IMR-90 (cell line): ENCODE results near the gene APP. TPM values are rescaled to one million over a fixed set of nuclear protein-coding genes. Genes with fewer than 3 reads are reported as not detected.

ENCODE experiments used
- ATAC-seq: fragments of 200-7000 bp; cut with Tn5 transposase; 2 replicates; pipeline ENCODE4 v1.9.1; 2020; ENCODE audit warnings: low read depth, mild to moderate bottlenecking, moderate library complexity
- BruUV-seq: library from RNA; stranded (reverse); fragments of 400-500 nt; replicated peaks from 2 replicates; lab custom pipeline; 2021; lab: Mats Ljungman, UMichigan
- CTCF ChIA-PET: fragments of 300-600 bp; formaldehyde crosslinking; extraction: SDS; loops from one replicate; lab custom pipeline; 2021; ENCODE audit warnings: antibody characterized with exemption; lab: Yijun Ruan, JAX
- POLR2A ChIA-PET: fragments of 300-600 bp; sonication (Branson Sonifier 250); formaldehyde crosslinking; loops from one replicate; lab custom pipeline; 2022; ENCODE audit warnings: antibody characterized with exemption; ENCODE audit not compliant: unreplicated experiment; lab: Charles Lee
- DNase-seq: peaks from one replicate; pipeline ENCODE4 v3.0.0; 2013
- H2AFZ ChIP-seq: replicated peaks from 2 replicates; pipeline ENCODE3; 2013; ENCODE audit warnings: low read length, mild to moderate bottlenecking; ENCODE audit not compliant: poor library complexity
- H2AK5ac ChIP-seq: 2 replicates; pipeline ENCODE4 v1.6.1; 2013; ENCODE audit warnings: low read depth, low read length, inconsistent platforms
- H2AK9ac ChIP-seq: replicated peaks from 2 replicates; pipeline ENCODE3; 2013; ENCODE audit warnings: mild to moderate bottlenecking, low read depth, low read length, moderate library complexity; ENCODE audit not compliant: poor library complexity
- H2BK120ac ChIP-seq: 2 replicates; pipeline ENCODE4 v1.6.1; 2013; ENCODE audit warnings: low read depth, low read length, inconsistent platforms
- H2BK15ac ChIP-seq: 3 replicates; pipeline ENCODE4 v1.6.1; 2013; ENCODE audit warnings: low read depth, low read length, inconsistent platforms
- H2BK20ac ChIP-seq: 2 replicates; pipeline ENCODE4 v1.6.1; 2013; ENCODE audit warnings: low read depth, mild to moderate bottlenecking, inconsistent platforms, low read length, moderate library complexity
- H2BK5ac ChIP-seq: 2 replicates; pipeline ENCODE4 v1.6.1; 2013; ENCODE audit warnings: mild to moderate bottlenecking, low read depth, low read length, inconsistent platforms; ENCODE audit not compliant: poor library complexity, severe bottlenecking
- H3K14ac ChIP-seq: replicated peaks from 2 replicates; pipeline ENCODE4 v1.6.1; 2013; ENCODE audit warnings: low read depth, low read length, inconsistent platforms
- H3K18ac ChIP-seq: 2 replicates; pipeline ENCODE4 v1.6.1; 2013; ENCODE audit warnings: low read depth, low read length, control low read depth
- H3K23ac ChIP-seq: 2 replicates; pipeline ENCODE4 v1.6.1; 2013; ENCODE audit warnings: low read depth, low read length, inconsistent platforms
- H3K27ac ChIP-seq: 2 replicates; pipeline ENCODE4 v1.5.1; 2013; ENCODE audit warnings: mild to moderate bottlenecking, control low read depth, low read length; ENCODE audit not compliant: insufficient read depth
- H3K27me3 ChIP-seq: 2 replicates; pipeline ENCODE4 v1.6.1; 2013; ENCODE audit warnings: low read length; ENCODE audit not compliant: control insufficient read depth, insufficient read depth
- H3K36me3 ChIP-seq: 2 replicates; pipeline ENCODE4 v1.6.1; 2013; ENCODE audit warnings: low read length, mixed read lengths; ENCODE audit not compliant: control insufficient read depth, insufficient read depth
- H3K4ac ChIP-seq: 2 replicates; pipeline ENCODE4 v1.6.1; 2013; ENCODE audit warnings: low read depth, low read length, inconsistent platforms
- H3K4me1 ChIP-seq: 2 replicates; pipeline ENCODE4 v1.6.1; 2013; ENCODE audit warnings: low read length, mixed read lengths; ENCODE audit not compliant: control insufficient read depth, insufficient read depth
- H3K4me2 ChIP-seq: 2 replicates; pipeline ENCODE4 v1.6.1; 2013; ENCODE audit warnings: low read depth, mild to moderate bottlenecking, control low read depth, low read length, moderate library complexity
- H3K4me3 ChIP-seq: 2 replicates; pipeline ENCODE4 v1.5.1; 2013; ENCODE audit warnings: low read depth, mild to moderate bottlenecking, control low read depth, low read length, moderate library complexity; ENCODE audit not compliant: insufficient read depth
- H3K56ac ChIP-seq: 2 replicates; pipeline ENCODE4 v1.6.1; 2013; ENCODE audit warnings: low read length, inconsistent platforms; ENCODE audit not compliant: insufficient read depth; ENCODE audit errors: extremely low read depth
- H3K79me1 ChIP-seq, 2 experiments: 2 replicates each; pipeline ENCODE4 v1.6.1; 2013; ENCODE audit warnings: low read length in 2 of 2, inconsistent platforms in 1 of 2, low read depth in 1 of 2
- H3K9ac ChIP-seq: 2 replicates; pipeline ENCODE4 v1.6.1; 2013; ENCODE audit warnings: low read depth, low read length, control low read depth
- H3K9me1 ChIP-seq: 2 replicates; pipeline ENCODE4 v1.6.1; 2013; ENCODE audit warnings: low read length, inconsistent platforms; ENCODE audit not compliant: insufficient read depth
- H3K9me3 ChIP-seq: 2 replicates; pipeline ENCODE4 v1.6.1; 2013; ENCODE audit warnings: low read length; ENCODE audit not compliant: control insufficient read depth, insufficient read depth
- H4K20me1 ChIP-seq: 2 replicates; pipeline ENCODE4 v1.6.1; 2013; ENCODE audit warnings: low read length, inconsistent platforms; ENCODE audit not compliant: insufficient read depth
- H4K5ac ChIP-seq: 2 replicates; pipeline ENCODE4 v1.6.1; 2013; ENCODE audit warnings: mild to moderate bottlenecking, low read depth, low read length, control low read depth
- H4K8ac ChIP-seq, 2 experiments: 2 replicates each; pipeline ENCODE4 v1.6.1; 2013; ENCODE audit warnings: low read depth in 2 of 2, low read length in 2 of 2, control low read depth in 1 of 2, inconsistent platforms in 1 of 2
- H4K91ac ChIP-seq: 2 replicates; pipeline ENCODE4 v1.6.1; 2013; ENCODE audit warnings: low read depth, low read length, inconsistent platforms; ENCODE audit not compliant: insufficient read depth
- BHLHE40 ChIP-seq: fragments of 150-350 bp; IDR thresholded peaks from 2 replicates; pipeline ENCODE4 v1.6.1; 2016; ENCODE audit warnings: mild to moderate bottlenecking, low read depth, low read length
- CEBPB ChIP-seq: IDR thresholded peaks from 2 replicates; pipeline ENCODE4 v1.6.1; 2012; ENCODE audit warnings: low read depth, low read length, improper control_type of control experiment
- FOS ChIP-seq: fragments of 150-350 bp; IDR thresholded peaks from 2 replicates; pipeline ENCODE4 v1.6.1; 2016; ENCODE audit warnings: low read depth, low read length
- MAZ ChIP-seq: IDR thresholded peaks from 2 replicates; pipeline ENCODE4 v1.6.1; 2012; ENCODE audit warnings: low read depth, mild to moderate bottlenecking, low read length, improper control_type of control experiment, moderate library complexity, borderline replicate concordance
- MXI1 ChIP-seq: IDR thresholded peaks from 2 replicates; pipeline ENCODE4 v1.6.1; 2012; ENCODE audit warnings: low read depth, mild to moderate bottlenecking, low read length, moderate library complexity, borderline replicate concordance
- RCOR1 ChIP-seq: IDR thresholded peaks from 2 replicates; pipeline ENCODE4 v1.6.1; 2012; ENCODE audit warnings: mild to moderate bottlenecking, low read length, improper control_type of control experiment; ENCODE audit not compliant: insufficient replicate concordance
- WGBS, 2 experiments: methylation state at CpG; one replicate each; pipeline versions ENCODE4 v1.1.5 to v1.1.7; 2013; ENCODE audit warnings: missing lambda C conversion rate in 2 of 2; ENCODE audit not compliant: insufficient read length in 1 of 2; ENCODE audit errors: extremely low coverage in 2 of 2; 5-methylcytosine and 5-hydroxymethylcytosine counted together
- dilution Hi-C: fragments of 300-500 bp; cut with HindIII; formaldehyde crosslinking; loops from one replicate; pipeline ENCODE4 v1.14.3; 2018; ENCODE audit warnings: low sequenced_read_pairs; ENCODE audit not compliant: unreplicated experiment
- in situ Hi-C: fragments of 300-500 bp; cut with MboI; formaldehyde crosslinking; loops from 3 replicates; pipeline ENCODE4 v1.14.3; 2019; ENCODE audit warnings: low sequenced_read_pairs, inconsistent platforms, mixed read lengths
- intact Hi-C: fragments of 100-400 bp; cut with micrococcal nuclease; formaldehyde crosslinking; loops from 2 replicates; pipeline ENCODE4 v1.10.0; 2022
- polyA plus RNA-seq, 3 experiments: library from polyadenylated mRNA; depleted of rRNA; stranded (reverse); fragments of >200 nt; gene quantifications; 2 replicates each; pipeline ENCODE4 v1.2.3, GENCODE V29; 2012; ENCODE audit warnings: low replicate concordance in 1 of 3
- total RNA-seq: library from RNA; depleted of rRNA; stranded (reverse); fragments of >200 nt; gene quantifications from 2 replicates; pipeline ENCODE4 v1.2.3, GENCODE V29; 2012
- TF ChIP-seq, protein P1 (sequence below): conservative IDR thresholded peaks from 2 replicates; pipeline ENCODE4 v1.5.1; 2012; ENCODE audit warnings: mild to moderate bottlenecking, low read depth, low read length, improper control_type of control experiment

APP gene
- total and polyA plus RNA-seq, 2 of the 4 experiments (the other 2 are of a cell fraction), result 191 to 530 TPM

DNA sequence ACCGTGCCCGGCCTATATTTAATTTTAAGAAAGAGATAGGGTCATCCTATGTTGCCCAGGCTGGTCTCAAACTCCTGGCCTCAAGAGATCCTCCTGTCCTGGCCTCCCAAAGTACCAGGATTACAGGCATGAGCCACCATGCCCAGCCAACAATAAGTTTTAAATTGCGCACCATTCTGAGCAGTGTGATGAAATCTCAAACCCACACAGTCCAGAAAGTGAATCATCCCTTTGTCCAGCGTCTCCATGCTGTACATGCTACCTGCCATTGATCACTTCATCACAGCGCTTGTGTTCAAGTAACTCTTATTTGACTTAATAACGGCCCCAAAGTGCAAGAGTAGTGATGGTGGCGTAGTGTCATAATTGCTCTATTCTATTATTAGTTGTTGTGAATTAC, 75.4 kb downstream of the APP start:
- Histone ChIP-seq H3K23ac (no peak overlapping the region), H2AK5ac (no peak overlapping the region), H4K8ac (no peak overlapping the region), H3K27me3 (no peaks in the 10 kb centered on the region), H2BK5ac (no peak overlapping the region), H3K4ac (no peak overlapping the region), H2BK20ac (no peak overlapping the region), H2BK15ac (no peak overlapping the region), H3K27ac (no peak overlapping the region), H3K4me1 (peaks cover 1% of the 10 kb centered on the region; the same call in 1 of the 2 replicates), H4K91ac (no peak overlapping the region), H2AK9ac (no peak overlapping the region), H3K79me1 (peaks cover 21 to 63% of the 10 kb centered on the region in 2 experiments), H4K5ac (no peak overlapping the region), H2BK120ac (no peak overlapping the region), H3K9me3 (no peaks in the 10 kb centered on the region), H3K14ac (no peak overlapping the region), H3K56ac (no peak overlapping the region), H3K4me2 (no peak overlapping the region), H3K36me3 (0 out of 2 replicates have a peak, but pooled peaks cover 2% of the 10 kb centered on the region), H4K20me1 (peaks cover 11% of the 10 kb centered on the region; the same call in 1 of the 2 replicates), H3K4me3 (no peak overlapping the region), H3K18ac (no peak overlapping the region), H2AFZ (no peak overlapping the region), H3K9me1 (0 out of 2 replicates have a peak, but pooled peaks cover 8% of the 10 kb centered on the region), H3K9ac (no peak overlapping the region)
- dilution Hi-C loops (no loop called here), intact Hi-C loops (no loop called here), in situ Hi-C loops (no loop called here)
- BruUV-seq, result no TSS peak
- no CpG with 5 or more reads among the region's 7 CpGs for WGBS, 2 experiments
- ATAC-seq (no peak), DNase-seq (no peak)
- ChIA-PET POLR2A (no interaction called here), CTCF (no interaction called here)
- TF ChIP-seq MAZ (no peak), FOS (no peak), MXI1 (no peak), CEBPB (0 out of 2 replicates have a peak, but pooled peaks have one; percentile 3), RCOR1 (no peak), BHLHE40 (no peak)
- TF ChIP-seq, protein P1, sequence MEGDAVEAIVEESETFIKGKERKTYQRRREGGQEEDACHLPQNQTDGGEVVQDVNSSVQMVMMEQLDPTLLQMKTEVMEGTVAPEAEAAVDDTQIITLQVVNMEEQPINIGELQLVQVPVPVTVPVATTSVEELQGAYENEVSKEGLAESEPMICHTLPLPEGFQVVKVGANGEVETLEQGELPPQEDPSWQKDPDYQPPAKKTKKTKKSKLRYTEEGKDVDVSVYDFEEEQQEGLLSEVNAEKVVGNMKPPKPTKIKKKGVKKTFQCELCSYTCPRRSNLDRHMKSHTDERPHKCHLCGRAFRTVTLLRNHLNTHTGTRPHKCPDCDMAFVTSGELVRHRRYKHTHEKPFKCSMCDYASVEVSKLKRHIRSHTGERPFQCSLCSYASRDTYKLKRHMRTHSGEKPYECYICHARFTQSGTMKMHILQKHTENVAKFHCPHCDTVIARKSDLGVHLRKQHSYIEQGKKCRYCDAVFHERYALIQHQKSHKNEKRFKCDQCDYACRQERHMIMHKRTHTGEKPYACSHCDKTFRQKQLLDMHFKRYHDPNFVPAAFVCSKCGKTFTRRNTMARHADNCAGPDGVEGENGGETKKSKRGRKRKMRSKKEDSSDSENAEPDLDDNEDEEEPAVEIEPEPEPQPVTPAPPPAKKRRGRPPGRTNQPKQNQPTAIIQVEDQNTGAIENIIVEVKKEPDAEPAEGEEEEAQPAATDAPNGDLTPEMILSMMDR, result no peak
